ENCODE data around the gene PADI1.

The PADI1 gene

DNA sequence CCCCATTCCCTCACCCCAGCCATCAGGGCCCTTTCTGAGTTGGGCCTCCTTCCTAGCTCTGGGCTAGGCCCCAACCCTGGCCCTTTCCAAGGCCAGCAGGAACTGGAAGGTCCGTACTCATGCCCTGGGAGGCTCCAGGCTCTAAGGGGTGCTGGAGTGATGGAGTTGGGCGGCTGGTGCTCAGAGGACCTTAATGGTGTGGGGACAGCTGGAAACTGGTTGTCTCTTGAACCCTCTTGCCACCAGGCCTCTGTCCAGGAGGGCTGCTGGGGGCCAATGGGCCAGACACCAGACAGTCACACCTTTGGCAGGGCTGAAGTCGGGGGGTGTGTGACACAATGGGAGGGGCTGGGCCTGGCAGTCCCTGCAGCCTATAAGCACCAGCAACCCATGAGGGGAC, 9.2 kb upstream of the PADI1 start:
- Histone ChIP-seq H3K36me3 (ENCODE audit: insufficient read depth, low read length) (no peaks in the 10 kb centered on the region), H3K9me3 (ENCODE audit: low read length) (no peaks in the 10 kb centered on the region), H3K27me3 (ENCODE audit: insufficient read depth, low read length) (no peaks in the 10 kb centered on the region), H3K4me1 (ENCODE audit: insufficient read depth, low read length) (peaks cover 27% of the 10 kb centered on the region), H2AFZ (ENCODE audit: low read depth, low read length) (no peak overlapping the region), H3K4me3 (ENCODE audit: low read length) (no peak overlapping the region)

DNA sequence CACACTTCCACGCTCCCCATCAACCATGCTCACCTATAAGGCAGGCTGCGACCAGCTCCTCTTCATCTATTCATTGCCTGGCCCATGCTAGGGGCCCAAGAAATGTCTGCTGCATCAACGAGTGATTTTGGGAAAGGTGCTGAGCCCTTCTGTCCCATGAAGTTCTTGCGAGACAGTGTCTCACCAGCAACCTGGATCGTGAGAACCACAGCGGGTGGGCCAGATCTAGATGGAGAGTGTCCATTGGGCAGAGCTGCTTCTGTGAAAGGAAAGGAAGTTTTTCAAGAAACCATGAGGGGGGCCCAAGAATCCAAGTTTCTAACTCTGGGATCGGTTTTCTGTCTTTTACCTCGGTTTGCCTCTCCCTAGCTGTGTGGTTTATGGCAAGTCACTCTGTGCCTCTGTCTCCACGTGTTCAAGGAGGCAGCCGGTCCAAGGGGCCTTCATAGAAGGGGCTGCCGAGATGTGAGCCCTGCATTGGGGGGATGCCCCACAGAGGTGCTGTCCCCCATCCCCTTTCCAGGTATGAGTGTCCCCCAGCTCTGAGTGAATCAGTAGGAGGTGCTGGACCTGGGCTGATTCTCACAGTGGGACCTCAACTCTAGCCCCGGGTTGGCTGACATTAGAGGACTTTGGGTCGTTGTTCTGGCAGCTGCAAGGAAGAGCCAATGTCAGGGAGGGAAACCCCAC, 8.3 kb upstream of the PADI1 start:
- Histone ChIP-seq H3K4me3 (ENCODE audit: low read length) (no peak overlapping the region), H3K4me1 (ENCODE audit: insufficient read depth, low read length) (peaks cover 29% of the 10 kb centered on the region), H3K27me3 (ENCODE audit: insufficient read depth, low read length) (no peaks in the 10 kb centered on the region), H3K9me3 (ENCODE audit: low read length) (no peaks in the 10 kb centered on the region), H2AFZ (ENCODE audit: low read depth, low read length) (no peak overlapping the region), H3K36me3 (ENCODE audit: insufficient read depth, low read length) (no peaks in the 10 kb centered on the region)

DNA sequence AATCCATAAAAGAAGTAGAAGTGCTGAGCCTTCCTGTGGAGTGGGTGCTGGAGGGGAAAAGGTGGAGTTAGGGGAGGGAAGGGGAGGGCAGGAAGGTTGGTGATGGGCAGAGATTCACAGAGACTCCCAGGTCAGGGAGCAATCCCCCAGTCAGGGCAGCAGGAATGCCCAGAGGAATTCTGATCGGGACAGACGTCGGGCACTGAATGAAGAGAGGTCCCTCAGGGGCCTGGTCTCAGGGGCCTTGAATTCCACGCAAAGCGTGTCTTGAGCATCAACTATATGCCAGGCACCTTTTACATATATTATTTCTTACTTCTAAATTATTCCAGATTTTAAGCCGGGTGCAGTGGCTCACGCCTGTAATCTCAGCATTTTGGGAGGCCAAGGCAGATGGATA, 7.2 kb upstream of the PADI1 start:
- Histone ChIP-seq H3K27me3 (ENCODE audit: insufficient read depth, low read length) (no peaks in the 10 kb centered on the region), H3K4me1 (ENCODE audit: insufficient read depth, low read length) (peaks cover 24% of the 10 kb centered on the region), H3K36me3 (ENCODE audit: insufficient read depth, low read length) (no peaks in the 10 kb centered on the region), H3K9me3 (ENCODE audit: low read length) (no peaks in the 10 kb centered on the region), H2AFZ (ENCODE audit: low read depth, low read length) (no peak overlapping the region), H3K4me3 (ENCODE audit: low read length) (no peak overlapping the region)

DNA sequence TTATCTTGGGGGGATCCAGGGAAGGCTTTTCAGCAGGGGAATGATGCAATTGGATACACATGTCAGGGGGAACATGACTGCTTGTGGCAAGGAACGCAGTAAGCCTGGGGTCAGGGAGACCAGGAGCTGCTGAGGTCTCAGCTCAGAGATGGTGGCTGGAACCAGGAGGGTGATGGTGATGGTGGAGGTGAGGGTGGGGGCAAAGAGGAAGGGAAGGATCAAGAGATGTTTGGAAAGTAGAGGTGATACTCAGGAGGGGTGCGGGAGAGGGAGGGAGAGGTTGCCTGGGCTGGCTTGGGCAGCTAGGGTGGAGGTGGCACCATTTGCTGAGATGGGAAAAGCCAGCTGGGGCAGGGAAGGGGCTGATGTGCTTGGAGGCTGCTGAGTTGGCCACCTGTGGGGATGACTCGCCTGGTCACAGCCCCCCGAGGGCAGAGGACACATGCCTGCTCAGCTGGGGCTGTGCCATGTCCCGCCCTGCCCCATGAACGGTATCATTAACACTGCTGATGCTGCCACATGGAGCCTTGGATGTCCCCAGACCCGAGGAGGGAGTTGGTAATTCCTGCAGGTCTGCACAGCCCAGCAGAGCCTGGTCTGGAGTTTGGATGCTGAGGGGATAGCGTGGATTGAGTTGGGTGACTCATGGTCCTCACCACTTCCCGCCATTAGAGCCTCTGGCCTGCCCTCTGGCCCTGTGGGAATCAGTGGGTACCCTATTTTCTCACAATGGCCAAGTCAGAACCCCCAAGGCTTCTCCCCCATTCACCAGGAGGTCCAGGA, 6.3 kb upstream of the PADI1 start:
- Histone ChIP-seq H3K4me3 (ENCODE audit: low read length) (no peak overlapping the region), H3K27me3 (ENCODE audit: insufficient read depth, low read length) (no peaks in the 10 kb centered on the region), H3K9me3 (ENCODE audit: low read length) (no peaks in the 10 kb centered on the region), H3K4me1 (ENCODE audit: insufficient read depth, low read length) (peaks cover 16% of the 10 kb centered on the region), H3K36me3 (ENCODE audit: insufficient read depth, low read length) (no peaks in the 10 kb centered on the region), H2AFZ (ENCODE audit: low read depth, low read length) (no peak overlapping the region)

DNA sequence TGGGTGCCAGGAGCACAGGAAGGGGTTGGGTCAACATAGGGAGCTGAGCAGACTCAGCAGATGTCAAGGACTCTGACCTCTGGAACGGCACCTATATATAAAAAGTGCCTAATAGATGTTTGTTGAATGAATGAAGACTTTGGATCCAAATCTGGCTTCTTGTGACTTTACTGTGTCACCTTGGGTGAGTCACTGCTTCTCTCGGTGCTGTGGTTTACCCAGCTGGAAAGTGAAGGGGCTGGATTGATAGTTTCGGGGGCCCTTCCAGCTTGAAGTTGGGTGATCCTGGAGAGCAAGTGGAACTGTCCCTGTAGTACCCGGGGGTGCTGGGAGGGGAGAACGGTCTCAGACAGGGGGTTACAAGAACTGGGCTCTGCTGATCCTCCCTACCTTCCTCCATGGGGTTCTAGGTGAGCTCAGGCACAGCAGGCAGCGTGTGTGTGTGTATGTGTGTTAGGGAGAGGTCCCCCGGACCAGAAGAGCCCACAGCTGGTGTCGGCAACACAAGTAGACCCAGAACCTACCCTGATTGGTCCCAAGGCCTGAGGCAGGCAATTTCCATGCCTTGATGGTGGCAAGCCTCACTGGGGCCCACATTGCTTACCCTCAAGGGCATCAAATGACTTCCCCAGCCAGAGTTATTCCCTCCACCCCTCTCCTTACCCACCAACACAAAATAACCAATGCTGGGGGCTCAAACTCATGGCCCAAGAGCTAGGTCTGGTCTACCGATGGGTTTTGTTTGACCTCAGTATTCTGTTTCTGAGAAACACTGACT, 5.5 kb upstream of the PADI1 start:
- H3K9me3 ChIP-seq (ENCODE audit: low read length), result no peaks in the 10 kb centered on the region
- H3K27me3 ChIP-seq (ENCODE audit: insufficient read depth, low read length), result no peaks in the 10 kb centered on the region
- H2AFZ ChIP-seq (ENCODE audit: low read depth, low read length), result no peak overlapping the region

DNA sequence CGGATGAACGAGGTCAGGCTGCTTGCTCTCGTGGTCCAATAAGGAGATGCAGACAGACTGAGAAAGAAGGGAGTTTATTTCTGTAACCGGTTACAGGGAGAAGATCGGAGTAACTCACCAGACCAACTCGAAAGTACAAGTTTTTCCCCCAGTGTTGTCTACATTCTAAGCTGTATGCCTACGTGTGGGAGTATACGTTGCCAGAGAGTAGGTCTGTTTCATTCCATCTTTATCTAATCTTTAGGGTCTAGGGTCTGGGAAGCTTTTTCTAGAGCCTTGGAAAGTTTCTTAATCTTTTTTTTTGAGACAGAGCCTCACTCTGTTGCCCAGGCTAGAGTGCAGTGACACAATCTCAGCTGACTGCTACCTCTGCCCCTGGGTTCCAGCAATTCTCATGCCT, 4.7 kb upstream of the PADI1 start:
- H3K4me3 ChIP-seq (ENCODE audit: low read length), result no peak overlapping the region
- H3K4me1 ChIP-seq (ENCODE audit: insufficient read depth, low read length), result peaks cover 9% of the 10 kb centered on the region
- H3K36me3 ChIP-seq (ENCODE audit: insufficient read depth, low read length), result no peaks in the 10 kb centered on the region
- no peaks in the 10 kb centered on the region for H3K9me3 ChIP-seq (ENCODE audit: low read length)
- H2AFZ ChIP-seq (ENCODE audit: low read depth, low read length), result no peak overlapping the region
- H3K27me3 ChIP-seq (ENCODE audit: insufficient read depth, low read length), result no peaks in the 10 kb centered on the region

More for the DNA sequence above, 5.5 kb upstream of the PADI1 start:
- no peaks in the 10 kb centered on the region for H3K36me3 ChIP-seq (ENCODE audit: insufficient read depth, low read length)
- no peak overlapping the region for H3K4me3 ChIP-seq (ENCODE audit: low read length)
- peaks cover 13% of the 10 kb centered on the region for H3K4me1 ChIP-seq (ENCODE audit: insufficient read depth, low read length)

DNA sequence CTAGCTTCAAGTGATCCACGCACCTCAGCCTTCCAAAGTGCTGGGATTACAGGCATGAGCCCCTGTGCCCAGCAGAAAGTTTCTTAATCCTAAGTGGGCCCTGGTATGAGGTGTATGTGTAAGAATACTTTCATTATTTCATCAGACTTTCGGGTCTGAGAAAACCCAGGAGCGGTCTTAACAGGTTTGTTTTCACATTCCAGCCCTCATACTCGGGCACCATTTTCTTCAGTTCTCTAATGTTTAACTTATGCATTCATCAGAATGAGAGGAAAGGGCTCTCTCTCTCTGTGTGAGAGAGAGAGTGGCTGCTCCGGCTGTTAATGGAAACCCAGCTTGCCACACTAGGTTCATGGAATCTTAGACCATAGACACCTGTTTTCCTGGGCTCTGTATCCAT, 4.2 kb upstream of the PADI1 start:
- Histone ChIP-seq H2AFZ (ENCODE audit: low read depth, low read length) (no peak overlapping the region), H3K36me3 (ENCODE audit: insufficient read depth, low read length) (no peaks in the 10 kb centered on the region), H3K4me3 (ENCODE audit: low read length) (no peak overlapping the region), H3K9me3 (ENCODE audit: low read length) (no peaks in the 10 kb centered on the region), H3K27me3 (ENCODE audit: insufficient read depth, low read length) (no peaks in the 10 kb centered on the region), H3K4me1 (ENCODE audit: insufficient read depth, low read length) (peaks cover 9% of the 10 kb centered on the region)

DNA sequence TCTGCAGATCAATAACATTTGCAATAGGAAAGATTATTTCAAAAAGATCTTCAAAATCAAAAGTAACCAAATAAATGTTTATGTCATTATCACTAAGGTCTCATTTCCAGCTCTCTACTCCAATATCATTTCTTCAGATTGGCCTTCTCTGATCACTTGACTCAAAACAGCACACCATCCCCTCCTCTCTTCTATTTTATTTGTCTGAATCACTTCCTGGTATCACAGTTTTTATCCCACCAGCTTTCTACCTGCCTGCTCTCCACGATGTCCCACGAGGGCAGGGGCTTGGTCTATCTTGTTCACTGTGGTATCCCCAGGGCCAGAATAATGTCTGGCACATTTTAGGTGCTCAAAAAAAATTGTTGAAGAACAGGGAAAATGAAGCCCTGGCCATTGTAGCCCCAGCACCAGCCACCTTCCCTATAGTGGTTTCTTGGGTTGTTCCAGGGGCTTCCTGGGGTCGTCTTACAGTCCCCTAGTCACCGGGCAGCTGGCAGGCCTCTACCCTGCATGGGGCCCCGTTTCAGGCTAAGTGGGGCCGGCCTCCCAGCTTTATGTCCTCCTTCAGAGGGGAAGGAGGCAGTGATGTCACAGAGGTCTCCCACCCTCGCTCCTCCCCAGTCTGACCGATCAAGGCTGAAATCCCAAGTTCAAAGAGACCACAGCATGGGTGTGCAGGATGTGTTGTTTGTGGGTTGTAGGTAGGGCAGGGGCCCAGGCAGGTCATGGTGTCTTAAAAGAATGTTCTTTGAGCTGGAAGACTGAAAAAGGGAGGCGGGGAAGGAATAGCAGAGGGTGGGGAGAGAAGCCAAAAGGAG, 3.5 kb upstream of the PADI1 start:
- no peaks in the 10 kb centered on the region for H3K27me3 ChIP-seq (ENCODE audit: insufficient read depth, low read length)
- no peak overlapping the region for H3K4me3 ChIP-seq (ENCODE audit: low read length)
- H3K9me3 ChIP-seq (ENCODE audit: low read length), result no peaks in the 10 kb centered on the region
- no peak overlapping the region for H2AFZ ChIP-seq (ENCODE audit: low read depth, low read length)
- H3K4me1 ChIP-seq (ENCODE audit: insufficient read depth, low read length), result peaks cover 12% of the 10 kb centered on the region
- no peaks in the 10 kb centered on the region for H3K36me3 ChIP-seq (ENCODE audit: insufficient read depth, low read length)

DNA sequence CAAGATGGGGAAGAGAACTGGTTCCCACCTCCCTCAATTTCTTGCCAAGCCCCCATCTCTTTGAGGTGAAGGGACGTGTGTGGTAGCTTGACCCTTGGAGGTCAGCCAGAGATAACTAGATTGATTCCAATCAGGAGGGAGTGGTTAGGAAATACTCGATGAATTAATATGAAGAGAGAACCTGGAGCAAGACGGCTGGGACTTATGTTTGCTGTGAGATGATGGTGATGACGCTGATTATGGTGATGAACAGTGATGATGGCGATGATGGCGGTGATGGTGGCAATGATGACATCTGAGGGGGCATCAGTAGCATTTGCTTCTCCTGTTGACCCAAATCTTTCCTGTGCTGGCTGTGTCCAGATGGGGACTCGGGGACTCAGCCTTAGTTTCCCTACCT, 724 bp downstream of the PADI1 start:
- Histone ChIP-seq H3K4me3 (ENCODE audit: low read length) (no peak overlapping the region), H2AFZ (ENCODE audit: low read depth, low read length) (no peak overlapping the region), H3K36me3 (ENCODE audit: insufficient read depth, low read length) (no peaks in the 10 kb centered on the region), H3K4me1 (ENCODE audit: insufficient read depth, low read length) (peaks cover 22% of the 10 kb centered on the region), H3K27me3 (ENCODE audit: insufficient read depth, low read length) (no peaks in the 10 kb centered on the region), H3K9me3 (ENCODE audit: low read length) (no peaks in the 10 kb centered on the region)

DNA sequence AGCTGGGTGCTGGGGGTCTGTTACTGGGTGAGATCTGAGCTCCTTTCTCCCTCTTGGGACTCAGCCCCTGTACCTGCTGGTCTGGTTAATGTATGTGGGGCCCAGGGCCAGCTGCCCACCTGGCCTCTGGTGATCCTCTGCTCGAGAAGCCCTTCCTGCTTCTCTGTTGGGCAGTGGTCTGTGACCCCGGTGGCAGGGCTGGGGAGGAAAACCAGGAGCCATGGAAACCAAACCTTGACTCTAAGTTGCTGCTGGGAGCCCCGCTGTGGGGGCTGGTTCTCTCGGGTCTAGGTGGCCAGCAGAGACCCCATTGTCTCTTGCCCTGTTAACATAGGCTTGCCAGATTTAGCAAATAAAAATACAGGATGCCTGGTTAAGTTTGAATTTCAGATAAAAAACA, 1.3 kb downstream of the PADI1 start:
- Histone ChIP-seq H3K4me1 (ENCODE audit: insufficient read depth, low read length) (peaks cover 22% of the 10 kb centered on the region), H3K27me3 (ENCODE audit: insufficient read depth, low read length) (no peaks in the 10 kb centered on the region), H3K4me3 (ENCODE audit: low read length) (no peak overlapping the region), H2AFZ (ENCODE audit: low read depth, low read length) (no peak overlapping the region), H3K36me3 (ENCODE audit: insufficient read depth, low read length) (no peaks in the 10 kb centered on the region), H3K9me3 (ENCODE audit: low read length) (no peaks in the 10 kb centered on the region)

DNA sequence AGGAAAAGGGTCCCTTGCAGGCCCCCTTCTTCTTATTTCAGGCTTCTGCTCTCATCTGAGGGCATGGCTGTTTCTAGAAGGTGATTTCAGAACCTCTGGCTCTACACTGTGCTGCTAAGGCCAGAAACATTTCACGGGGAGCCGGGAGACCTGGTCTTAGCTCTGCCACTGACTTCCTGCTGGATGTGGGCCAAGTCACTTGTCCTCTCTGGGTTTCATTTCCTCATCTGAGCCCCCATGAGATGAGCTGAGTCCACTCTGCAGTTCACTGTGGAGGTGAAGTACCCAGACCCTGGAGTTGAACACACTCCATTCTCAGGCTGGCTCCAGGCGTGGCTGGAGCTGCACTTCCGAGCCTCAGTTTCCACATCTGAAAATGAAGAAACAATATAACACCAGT, 2.1 kb downstream of the PADI1 start:
- Histone ChIP-seq H3K9me3 (ENCODE audit: low read length) (no peaks in the 10 kb centered on the region), H3K36me3 (ENCODE audit: insufficient read depth, low read length) (no peaks in the 10 kb centered on the region), H3K4me3 (ENCODE audit: low read length) (no peak overlapping the region), H3K4me1 (ENCODE audit: insufficient read depth, low read length) (peaks cover 15% of the 10 kb centered on the region), H3K27me3 (ENCODE audit: insufficient read depth, low read length) (no peaks in the 10 kb centered on the region), H2AFZ (ENCODE audit: low read depth, low read length) (no peak overlapping the region)

DNA sequence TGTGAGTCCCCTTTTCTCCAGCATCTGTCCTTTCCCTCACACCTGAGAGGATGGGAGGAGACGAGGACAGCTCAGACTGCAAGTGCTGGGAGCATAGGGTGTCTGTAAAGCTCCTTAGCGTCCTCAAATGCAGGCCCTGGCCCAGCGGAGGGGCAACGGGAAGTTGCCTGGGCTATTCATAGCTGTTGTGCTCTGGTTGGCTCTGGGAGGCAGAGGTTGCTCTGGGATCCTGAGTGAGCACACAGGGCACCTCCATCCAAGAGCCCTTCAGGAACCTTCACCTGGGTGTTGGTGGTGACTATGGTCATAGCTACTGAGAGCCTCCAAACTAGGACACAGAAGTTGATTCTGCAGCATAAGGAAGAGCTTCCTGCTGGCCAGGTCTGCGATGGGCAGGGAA, 2.6 kb downstream of the PADI1 start:
- Histone ChIP-seq H2AFZ (ENCODE audit: low read depth, low read length) (no peak overlapping the region), H3K4me1 (ENCODE audit: insufficient read depth, low read length) (peaks cover 19% of the 10 kb centered on the region), H3K36me3 (ENCODE audit: insufficient read depth, low read length) (no peaks in the 10 kb centered on the region), H3K9me3 (ENCODE audit: low read length) (no peaks in the 10 kb centered on the region), H3K27me3 (ENCODE audit: insufficient read depth, low read length) (no peaks in the 10 kb centered on the region), H3K4me3 (ENCODE audit: low read length) (no peak overlapping the region)

Data from neuron (in vitro differentiated cells).